HFF-Myc (cell line): ENCODE measurements around the gene RBKS.

Source experiments
- DNase-seq: peaks from one replicate; pipeline ENCODE4 v3.0.0-alpha.2; 2011; ENCODE audit warnings: low read depth; ENCODE audit errors: extremely low read depth
- H3K4me3 ChIP-seq: replicated peaks from 2 replicates; pipeline ENCODE4 v1.5.1; 2011; ENCODE audit warnings: low read depth, mild to moderate bottlenecking, control low read depth, low read length
- TF ChIP-seq, protein P1 (sequence below): IDR thresholded peaks from 2 replicates; pipeline ENCODE4 v1.5.1; 2012; ENCODE audit warnings: mild to moderate bottlenecking, low read depth, low read length, control low read depth; ENCODE audit errors: missing control alignments

The RBKS gene

DNA sequence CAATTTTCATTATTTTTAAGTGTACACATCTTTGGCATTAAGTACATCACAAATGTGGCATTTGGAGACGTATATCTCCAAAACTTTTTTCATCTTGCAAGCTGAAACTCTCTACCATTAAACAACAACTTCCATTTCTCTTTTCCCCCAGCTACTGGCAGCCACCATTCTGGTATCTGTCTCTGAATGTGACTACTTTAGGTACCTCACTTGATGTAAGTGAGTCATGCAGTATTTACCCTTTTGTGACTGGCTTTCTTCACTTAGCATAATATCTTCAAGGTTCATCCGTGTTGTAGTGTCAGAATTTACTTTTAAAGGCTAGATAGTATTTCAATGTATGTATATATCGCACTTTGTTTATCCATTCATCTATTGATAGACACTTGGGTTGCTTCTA lies 17.4 kb upstream of the RBKS start:
- DNase-seq, result no peak
- no peak overlapping the region for H3K4me3 ChIP-seq
- TF ChIP-seq, protein P1, sequence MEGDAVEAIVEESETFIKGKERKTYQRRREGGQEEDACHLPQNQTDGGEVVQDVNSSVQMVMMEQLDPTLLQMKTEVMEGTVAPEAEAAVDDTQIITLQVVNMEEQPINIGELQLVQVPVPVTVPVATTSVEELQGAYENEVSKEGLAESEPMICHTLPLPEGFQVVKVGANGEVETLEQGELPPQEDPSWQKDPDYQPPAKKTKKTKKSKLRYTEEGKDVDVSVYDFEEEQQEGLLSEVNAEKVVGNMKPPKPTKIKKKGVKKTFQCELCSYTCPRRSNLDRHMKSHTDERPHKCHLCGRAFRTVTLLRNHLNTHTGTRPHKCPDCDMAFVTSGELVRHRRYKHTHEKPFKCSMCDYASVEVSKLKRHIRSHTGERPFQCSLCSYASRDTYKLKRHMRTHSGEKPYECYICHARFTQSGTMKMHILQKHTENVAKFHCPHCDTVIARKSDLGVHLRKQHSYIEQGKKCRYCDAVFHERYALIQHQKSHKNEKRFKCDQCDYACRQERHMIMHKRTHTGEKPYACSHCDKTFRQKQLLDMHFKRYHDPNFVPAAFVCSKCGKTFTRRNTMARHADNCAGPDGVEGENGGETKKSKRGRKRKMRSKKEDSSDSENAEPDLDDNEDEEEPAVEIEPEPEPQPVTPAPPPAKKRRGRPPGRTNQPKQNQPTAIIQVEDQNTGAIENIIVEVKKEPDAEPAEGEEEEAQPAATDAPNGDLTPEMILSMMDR, result no peak

DNA sequence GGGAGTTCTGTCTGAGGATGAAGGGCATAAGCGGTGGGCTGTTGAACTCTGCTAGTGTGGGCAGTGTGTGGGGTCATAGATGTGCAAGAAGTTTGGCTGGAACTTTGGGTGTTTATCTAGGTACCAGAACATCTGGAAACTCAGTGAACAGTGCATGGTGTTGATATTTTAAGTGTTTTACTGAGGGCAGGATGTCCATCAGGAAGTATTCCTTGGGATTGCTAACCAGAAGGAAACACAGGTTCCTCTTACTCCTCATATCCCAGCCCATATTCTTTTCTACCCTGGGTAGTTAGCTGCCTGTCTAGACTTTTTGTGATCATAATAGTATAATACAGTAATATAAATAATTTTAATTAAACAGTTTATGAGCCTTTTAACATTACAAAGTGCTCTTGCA lies 15.9 kb upstream of the RBKS start:
- TF ChIP-seq, protein P1, result no peak
- H3K4me3 ChIP-seq, result no peak overlapping the region

DNA sequence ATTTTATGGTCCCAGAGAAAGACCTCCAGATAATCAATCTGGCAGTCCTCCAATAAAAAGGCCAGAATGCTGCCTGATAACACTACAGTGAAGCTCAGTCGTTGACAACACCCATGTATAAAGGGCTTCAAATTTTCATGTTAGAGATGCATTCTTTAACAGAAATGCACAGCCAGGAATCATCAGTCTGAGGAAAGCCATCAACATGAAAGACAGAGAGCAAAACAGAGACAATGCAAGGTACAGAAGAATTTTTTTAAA lies 14.1 kb upstream of the RBKS start:
- no peak for DNase-seq
- TF ChIP-seq, protein P1, result no peak

More for the DNA sequence above, 15.9 kb upstream of the RBKS start:
- DNase-seq, result no peak

DNA sequence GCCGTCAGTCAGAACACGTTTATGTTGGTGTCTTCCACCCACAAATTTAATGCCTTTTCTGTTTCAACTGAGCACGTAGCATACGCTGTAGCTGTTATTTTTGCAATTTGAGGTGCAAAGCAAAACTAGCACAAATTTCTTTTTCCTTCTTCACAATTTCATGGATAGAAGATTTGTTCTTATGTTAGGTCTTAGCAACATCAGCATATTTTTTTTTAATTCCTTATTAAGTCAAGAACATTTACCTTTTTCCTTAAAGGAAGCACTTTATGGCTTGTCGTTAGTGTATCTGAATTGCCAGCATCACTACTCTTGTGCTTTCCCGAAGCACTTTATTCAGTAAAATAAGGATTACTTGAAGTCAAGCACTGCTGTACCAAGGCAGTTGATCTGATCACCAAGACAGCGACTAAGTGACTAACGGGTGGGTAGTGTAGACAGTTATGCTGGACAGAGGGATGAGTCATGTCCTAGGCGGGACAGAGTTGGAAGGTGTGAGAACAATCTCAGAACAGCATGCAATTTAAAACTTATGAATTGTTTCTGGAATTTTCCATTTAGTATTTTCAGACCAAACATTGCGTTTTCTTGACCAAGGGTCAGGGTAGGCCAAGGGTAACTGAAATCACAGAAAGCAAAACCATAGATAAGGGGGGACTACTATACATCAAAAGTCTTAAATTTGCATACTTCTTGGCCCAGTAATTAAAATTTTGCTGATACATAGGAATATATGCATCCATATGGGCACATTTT lies 13.6 kb upstream of the RBKS start:
- DNase-seq, result no peak
- TF ChIP-seq, protein P1, result no peak
- H3K4me3 ChIP-seq, result no peak overlapping the region

More for the DNA sequence above, 14.1 kb upstream of the RBKS start:
- no peak overlapping the region for H3K4me3 ChIP-seq

DNA sequence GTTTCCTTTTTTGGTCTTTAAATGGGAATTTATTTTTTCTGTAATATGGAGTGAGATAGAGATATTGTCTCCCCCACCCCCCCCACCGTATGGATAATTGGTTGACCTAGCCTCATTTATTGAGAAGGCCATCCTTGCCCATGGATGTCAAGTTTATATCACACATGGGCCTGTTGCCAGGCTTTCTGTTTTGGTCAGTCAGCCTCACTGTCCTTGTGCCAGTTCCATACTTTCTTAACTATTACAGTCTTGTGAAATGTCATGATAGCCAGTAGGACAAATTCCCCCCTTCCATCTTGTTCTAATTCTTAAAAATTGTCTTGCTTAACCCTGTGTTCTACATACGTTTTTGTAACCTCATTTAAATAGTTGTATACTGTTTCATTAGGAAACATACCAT lies 12.8 kb upstream of the RBKS start:
- no peak overlapping the region for H3K4me3 ChIP-seq
- TF ChIP-seq, protein P1, result no peak
- no peak for DNase-seq

DNA sequence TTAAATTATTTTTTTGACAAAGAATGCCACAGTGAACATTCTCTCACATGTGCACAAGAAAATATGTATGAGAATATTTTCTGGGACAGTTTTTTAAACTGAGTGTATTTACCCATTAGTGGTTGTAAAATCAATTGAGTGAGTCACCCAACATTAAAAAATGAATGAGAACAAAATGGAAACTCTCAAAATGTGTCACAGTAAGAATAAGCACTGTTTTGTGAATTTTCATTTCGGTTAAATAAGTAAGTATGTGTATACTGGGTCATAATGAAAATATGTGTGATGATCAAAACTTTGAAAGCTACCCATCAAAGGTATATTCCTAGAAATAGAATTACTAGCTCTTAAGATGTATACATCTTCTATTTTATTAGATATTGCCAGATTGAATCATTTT lies 11.9 kb upstream of the RBKS start:
- TF ChIP-seq, protein P1, result no peak
- DNase-seq, result no peak
- no peak overlapping the region for H3K4me3 ChIP-seq

DNA sequence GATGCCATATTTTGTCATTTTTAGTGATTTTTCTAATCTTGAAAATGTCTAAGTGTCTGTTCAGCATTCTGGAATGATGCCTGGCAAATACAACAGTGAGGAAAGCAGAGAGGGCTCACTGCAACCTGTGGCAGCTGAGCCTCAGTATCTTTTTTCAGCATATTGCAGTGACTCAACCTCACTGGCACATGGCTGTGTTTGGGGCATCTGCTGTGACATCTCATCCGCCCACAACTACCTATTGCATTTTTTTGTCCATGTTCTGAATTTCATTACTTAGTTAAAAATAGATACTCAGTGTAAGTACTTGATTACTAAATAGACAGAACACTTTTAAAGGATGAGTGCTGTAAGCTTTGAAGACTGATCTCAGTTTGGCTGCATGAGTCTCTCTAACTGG lies 11.0 kb upstream of the RBKS start:
- TF ChIP-seq, protein P1, result no peak
- H3K4me3 ChIP-seq, result no peak overlapping the region
- DNase-seq, result no peak
